ENCODE data around the gene PDZD8. TPM values are rescaled to one million over a fixed set of nuclear protein-coding genes. Genes with fewer than 3 reads are reported as not detected.

The PDZD8 gene
- total and polyA plus RNA-seq, 9 donors: 8.0 to 49.6 (median 35.6) TPM

DNA sequence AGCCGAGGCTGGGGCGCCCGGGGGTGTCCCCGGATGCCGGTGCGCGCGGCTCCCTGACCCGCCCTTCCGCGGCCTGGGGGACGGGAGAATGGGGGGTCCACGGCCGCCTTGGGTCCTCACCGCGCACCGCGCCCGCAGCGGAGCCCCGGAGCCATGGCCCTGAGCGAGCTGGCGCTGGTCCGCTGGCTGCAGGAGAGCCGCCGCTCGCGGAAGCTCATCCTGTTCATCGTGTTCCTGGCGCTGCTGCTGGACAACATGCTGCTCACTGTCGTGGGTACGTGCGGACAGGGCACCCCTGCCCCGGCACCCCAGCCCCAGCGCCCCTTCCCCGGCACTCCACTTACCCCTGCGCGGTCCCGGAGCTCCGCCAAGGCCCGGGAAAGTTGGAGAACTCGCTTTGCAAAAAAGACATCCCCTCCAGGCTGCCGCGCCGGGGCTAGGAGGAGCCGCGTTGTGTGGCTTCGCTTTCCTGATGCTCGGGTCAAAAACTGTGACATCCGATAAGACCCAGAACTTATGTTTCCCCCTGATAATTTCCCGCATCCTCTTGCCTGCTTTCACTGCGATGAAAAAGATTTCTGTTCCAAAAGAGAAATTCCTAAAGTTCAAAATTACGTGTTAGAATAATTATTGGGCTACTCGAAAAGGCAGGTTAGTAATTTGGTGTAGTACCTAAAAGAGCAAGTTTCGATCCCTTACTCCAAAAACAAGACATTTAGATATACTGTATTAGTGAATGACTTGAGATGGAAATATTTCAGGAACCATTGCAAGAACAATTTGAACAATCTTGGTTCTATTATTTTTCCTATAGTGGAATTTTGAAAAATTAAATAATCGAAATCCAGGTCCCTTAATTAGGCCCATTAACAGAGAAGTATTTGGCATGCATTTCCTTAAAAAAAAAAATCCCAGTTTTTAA lies 133.4 kb downstream of the PDZD8 start:
- DNase-seq: peak in 3 of 5 donors; percentile 31 to 57 (median 40)
- H3K4me1 ChIP-seq (ENCODE audit: insufficient read depth): no peaks in the 10 kb centered on the region
- peak overlapping the region; percentile 18 for H3K4me3 ChIP-seq
- no peaks in the 10 kb centered on the region for H3K27me3 ChIP-seq
- H3K36me3 ChIP-seq: no peaks in the 10 kb centered on the region
- H3K9me3 ChIP-seq: no peaks in the 10 kb centered on the region
- TF ChIP-seq POLR2A (IDR thresholded peaks at IDR 0.05) (no peak), CTCF (IDR thresholded peaks at IDR 0.05) (no peak), EP300 (IDR thresholded peaks at IDR 0.05) (no peak)
- intact Hi-C loops (cut with DNase I): no loop called here
- no peak overlapping the region for H3K27ac ChIP-seq
- 5 to 8% (median 6%) methylated on average over 41 to 56 of the region's 56 CpGs for WGBS, 3 donors

DNA sequence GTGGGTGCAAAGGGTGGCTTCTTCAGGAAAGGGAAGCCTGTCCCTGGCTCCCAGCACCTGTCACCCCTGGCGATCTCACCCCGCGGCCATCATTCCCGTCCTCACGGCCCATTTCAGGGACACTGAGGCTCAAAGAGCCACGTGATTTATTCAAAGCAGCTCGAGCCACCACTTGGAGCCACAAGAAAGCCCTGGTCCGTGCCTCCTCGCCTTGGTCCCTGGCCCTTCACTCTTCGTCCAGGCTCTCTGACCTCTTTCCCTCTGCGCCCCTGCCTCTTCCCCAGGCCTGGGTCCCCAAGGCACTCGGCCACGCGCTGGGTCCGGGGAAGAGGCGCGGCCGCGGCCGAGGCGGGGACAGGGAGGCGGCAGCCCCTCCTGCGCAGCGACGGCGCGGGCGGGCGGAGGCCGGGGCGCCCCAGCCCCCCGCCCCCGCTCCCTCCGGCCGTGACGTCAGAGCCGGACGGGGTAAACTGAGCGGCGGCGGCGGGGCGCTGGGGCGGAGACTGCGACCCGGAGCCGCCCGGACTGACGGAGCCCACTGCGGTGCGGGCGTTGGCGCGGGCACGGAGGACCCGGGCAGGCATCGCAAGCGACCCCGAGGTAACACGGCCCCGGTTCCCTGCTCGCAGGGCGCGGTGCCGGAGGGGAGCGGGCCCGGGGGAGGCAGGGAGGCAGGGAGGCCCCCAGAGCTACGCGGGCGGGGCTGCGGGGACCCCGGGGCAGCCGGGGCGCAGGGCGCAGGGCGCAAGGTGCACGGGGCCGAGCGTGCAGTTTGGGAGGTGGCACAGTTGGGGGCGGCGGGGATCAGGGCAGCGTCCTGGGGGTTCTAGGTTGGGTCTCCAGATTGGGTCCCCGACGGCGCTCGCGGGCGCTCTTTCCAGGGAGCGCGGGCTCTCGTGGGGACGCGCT lies 134.4 kb downstream of the PDZD8 start, which contains the start of gene SLC18A2:
TSS of gene SLC18A2 (plus strand) at position 494 of the 909 bp plus-strand sequence. CDS start 580 bp downstream, outside the sequence.
- H3K27ac ChIP-seq: no peak within 1 kb of the TSS
- WGBS, 3 donors: 4 to 6% (median 5%) methylated on average over 68 to 93 of the region's 93 CpGs
- DNase-seq: peak in 1 of 5 donors; percentile 25
- no peaks in the 10 kb centered on the region for H3K4me1 ChIP-seq (ENCODE audit: insufficient read depth)
- TF ChIP-seq EP300 (IDR thresholded peaks at IDR 0.05) (no peak), CTCF (IDR thresholded peaks at IDR 0.05) (no peak), POLR2A (IDR thresholded peaks at IDR 0.05) (no peak)
- no peaks in the 10 kb centered on the region for H3K27me3 ChIP-seq
- H3K36me3 ChIP-seq: no peaks in the 10 kb centered on the region
- H3K4me3 ChIP-seq: peak within 1 kb of the TSS; percentile 18
- intact Hi-C loops (cut with DNase I): no loop called here
- no peaks in the 10 kb centered on the region for H3K9me3 ChIP-seq

DNA sequence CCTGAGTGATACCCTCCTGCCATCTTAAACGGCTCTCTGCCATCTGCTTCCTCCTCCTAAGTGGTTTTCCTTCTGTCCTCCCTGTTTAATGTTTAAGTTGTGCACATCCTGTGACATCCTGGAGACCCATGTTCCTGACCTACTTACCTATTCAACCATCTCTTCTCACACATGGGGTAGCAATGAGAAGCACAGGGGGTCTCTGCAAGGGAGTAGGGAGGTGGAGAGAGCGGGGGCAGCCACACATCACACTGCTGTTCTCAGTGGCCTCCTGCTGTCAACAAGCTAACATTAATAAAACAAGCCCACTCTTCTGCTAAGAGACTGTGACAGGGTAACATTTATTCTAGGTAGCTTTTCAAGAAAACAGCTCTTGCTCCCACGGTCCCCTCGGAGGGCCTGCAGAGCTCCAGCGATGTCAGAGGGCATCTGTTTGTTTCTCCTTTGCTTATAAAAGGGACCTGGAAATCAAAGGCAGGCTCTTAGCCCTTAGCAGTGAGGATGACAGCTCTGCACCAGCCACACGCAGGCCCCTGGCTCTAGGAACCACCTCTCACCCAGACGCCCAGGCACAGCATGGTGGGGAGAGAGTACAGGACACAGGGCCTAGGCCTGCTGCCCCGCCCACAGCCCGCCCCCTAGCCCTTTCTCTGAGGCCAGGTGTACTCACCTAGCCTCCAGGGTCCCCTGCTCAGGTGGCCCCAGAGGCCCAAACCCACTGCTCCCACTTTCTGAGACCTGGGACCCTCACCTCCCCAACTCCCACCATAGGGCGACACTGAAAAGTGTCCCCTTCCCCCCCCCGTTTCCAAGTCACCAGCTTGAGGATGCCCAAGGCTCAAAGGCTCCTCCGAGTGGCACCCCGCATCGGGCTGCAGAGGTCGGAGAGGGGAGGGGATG lies 135.3 kb downstream of the PDZD8 start:
- no peaks in the 10 kb centered on the region for H3K9me3 ChIP-seq
- H3K4me3 ChIP-seq: no peak overlapping the region
- DNase-seq: no peak
- H3K27ac ChIP-seq: no peak overlapping the region
- H3K27me3 ChIP-seq: no peaks in the 10 kb centered on the region
- no peaks in the 10 kb centered on the region for H3K4me1 ChIP-seq (ENCODE audit: insufficient read depth)
- no peaks in the 10 kb centered on the region for H3K36me3 ChIP-seq
- TF ChIP-seq CTCF (IDR thresholded peaks at IDR 0.05) (no peak), EP300 (IDR thresholded peaks at IDR 0.05) (no peak), POLR2A (IDR thresholded peaks at IDR 0.05) (no peak)
- intact Hi-C loops (cut with DNase I): no loop called here
- WGBS, 3 donors: 70 to 77% (median 76%) methylated on average over 15 of the region's 15 CpGs
